Measurements from ENCODE around the gene GPR132. TPM values are rescaled to one million over a fixed set of nuclear protein-coding genes. Genes with fewer than 3 reads are reported as not detected.

The GPR132 gene
- total RNA-seq, 6 donors from 2014 or later: 3.0 to 14.7 (median 7.0) TPM

DNA sequence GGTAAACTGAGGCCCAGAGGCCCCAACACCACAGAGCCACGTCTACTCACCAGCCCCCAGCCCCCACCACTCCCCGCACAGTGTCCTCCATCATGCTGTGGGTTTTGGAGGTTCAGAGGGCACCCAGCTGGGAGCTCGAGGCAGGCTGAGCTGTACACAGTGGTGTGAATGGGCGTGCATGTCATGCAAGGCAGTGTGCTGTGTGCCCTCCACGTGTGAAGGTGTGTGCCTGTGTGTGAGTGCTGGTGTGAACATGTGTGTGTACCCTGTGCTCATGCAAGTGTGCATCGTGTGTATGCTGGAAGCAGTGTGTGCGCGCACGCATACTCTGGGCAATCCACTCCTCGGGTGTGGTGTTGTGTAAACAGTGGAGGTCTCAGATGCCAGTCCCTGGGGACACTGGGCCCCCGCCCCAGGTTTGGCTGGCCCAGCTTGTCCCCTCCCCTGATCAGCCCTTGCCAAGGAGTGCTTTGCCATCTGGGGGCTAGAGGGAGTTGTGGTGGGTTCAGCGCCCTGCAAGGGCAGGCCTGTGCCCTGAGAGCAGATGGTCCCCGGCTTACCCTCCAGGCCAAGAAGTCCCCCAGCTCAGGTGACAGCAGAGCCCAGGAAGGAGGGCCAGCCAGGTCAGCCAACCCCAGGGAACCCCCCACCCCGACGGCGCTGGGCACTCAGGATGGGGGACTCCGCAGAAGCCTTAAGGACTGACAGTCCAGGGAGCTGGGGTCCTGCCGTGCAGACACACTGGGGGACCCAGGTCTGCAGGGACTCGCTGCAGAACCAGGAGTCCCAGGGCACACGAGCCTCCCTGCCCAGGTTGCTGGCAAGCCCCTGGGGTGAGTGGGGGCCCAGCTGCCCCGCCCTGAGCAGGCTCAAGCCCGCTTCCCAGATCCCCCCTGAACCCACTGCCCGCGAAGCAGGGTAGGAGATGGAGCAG, 23.8 kb upstream of the GPR132 start:
- Histone ChIP-seq H3K4me1 (peaks cover 55 to 76% (median 61%) of the 10 kb centered on the region in 4 donors), H3K27ac (peak overlapping the region in 3 of 4 donors; percentile 2 to 62 (median 3)), H3K9me3 (no peaks in the 10 kb centered on the region), H3K4me3 (no peak overlapping the region), H3K36me3 (no peaks in the 10 kb centered on the region), H3K27me3 (peaks cover 0 to 22% (median 4%) of the 10 kb centered on the region in 4 donors)
- 81 to 84% methylated on average over 10 to 17 of the region's 24 CpGs for WGBS, 2 donors
- ATAC-seq (ENCODE audit: low FRiP score in 2 of 2) (no peak), DNase-seq (peak in 1 of 2 donors; percentile 24)
- TF ChIP-seq, protein P1, sequence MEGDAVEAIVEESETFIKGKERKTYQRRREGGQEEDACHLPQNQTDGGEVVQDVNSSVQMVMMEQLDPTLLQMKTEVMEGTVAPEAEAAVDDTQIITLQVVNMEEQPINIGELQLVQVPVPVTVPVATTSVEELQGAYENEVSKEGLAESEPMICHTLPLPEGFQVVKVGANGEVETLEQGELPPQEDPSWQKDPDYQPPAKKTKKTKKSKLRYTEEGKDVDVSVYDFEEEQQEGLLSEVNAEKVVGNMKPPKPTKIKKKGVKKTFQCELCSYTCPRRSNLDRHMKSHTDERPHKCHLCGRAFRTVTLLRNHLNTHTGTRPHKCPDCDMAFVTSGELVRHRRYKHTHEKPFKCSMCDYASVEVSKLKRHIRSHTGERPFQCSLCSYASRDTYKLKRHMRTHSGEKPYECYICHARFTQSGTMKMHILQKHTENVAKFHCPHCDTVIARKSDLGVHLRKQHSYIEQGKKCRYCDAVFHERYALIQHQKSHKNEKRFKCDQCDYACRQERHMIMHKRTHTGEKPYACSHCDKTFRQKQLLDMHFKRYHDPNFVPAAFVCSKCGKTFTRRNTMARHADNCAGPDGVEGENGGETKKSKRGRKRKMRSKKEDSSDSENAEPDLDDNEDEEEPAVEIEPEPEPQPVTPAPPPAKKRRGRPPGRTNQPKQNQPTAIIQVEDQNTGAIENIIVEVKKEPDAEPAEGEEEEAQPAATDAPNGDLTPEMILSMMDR (IDR thresholded peaks at IDR 0.05): no peak
- TF ChIP-seq EP300 (IDR thresholded peaks at IDR 0.05) (no peak), POLR2AphosphoS5 (IDR thresholded peaks at IDR 0.05) (no peak), POLR2A (IDR thresholded peaks at IDR 0.05) (no peak)

DNA sequence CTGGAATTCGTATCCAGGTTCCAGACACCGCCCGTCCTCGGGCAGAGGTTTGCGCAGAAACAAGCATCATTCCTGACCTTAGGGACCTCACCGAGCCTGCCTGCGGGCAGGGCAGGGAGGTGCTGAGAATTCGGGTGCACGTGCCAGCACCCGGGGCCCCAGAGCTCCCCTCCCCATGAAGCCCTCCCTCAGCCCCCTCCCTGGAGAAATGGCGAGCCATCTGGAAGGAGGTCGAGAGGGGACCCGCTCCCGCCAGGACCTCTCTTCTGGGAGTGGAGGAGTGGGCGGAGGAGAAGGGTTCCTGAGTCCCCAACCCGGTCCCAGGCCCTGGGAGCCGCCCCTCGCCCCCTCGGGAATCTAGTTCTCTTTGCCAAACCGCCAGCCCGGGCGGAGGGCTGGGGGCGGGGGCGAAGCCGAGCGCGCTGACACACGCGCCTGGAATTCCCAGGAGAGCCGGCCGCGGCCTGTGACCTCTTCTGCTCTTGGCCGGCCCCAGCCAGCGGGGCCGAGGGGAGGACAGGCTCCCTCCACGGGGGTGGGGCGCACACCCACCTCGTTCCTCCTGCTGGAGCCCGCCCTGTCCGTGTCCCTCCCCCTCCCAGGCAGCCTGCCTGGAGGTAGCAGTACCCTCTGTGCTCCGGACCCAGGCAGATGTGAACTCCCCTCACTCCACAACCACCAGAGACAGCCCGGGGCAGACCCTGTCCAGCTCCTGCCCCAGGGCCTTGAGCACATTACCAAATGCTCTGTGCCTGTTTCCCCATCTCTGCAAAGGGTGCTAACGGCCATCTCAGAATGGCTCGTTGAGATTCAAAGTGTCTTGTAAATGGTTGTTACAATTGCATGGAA, 23.0 kb upstream of the GPR132 start:
- ATAC-seq (ENCODE audit: low FRiP score in 2 of 2) (peak; percentile 9 to 18), DNase-seq (peak; percentile 54 to 91)
- Histone ChIP-seq H3K4me1 (peaks cover 51 to 67% (median 55%) of the 10 kb centered on the region in 4 donors), H3K27ac (peak overlapping the region; percentile 2 to 62 (median 28)), H3K4me3 (peak overlapping the region in 3 of 4 donors; percentile 37 to 50 (median 47)), H3K27me3 (peaks cover 0 to 17% (median 4%) of the 10 kb centered on the region in 4 donors), H3K9me3 (no peaks in the 10 kb centered on the region), H3K36me3 (no peaks in the 10 kb centered on the region)
- 13 to 60% methylated on average over 1 to 38 of the region's 44 CpGs for WGBS, 2 donors
- TF ChIP-seq POLR2AphosphoS5 (IDR thresholded peaks at IDR 0.05) (no peak), POLR2A (IDR thresholded peaks at IDR 0.05) (no peak), EP300 (IDR thresholded peaks at IDR 0.05) (no peak)
- TF ChIP-seq, protein P1 (IDR thresholded peaks at IDR 0.05): no peak

DNA sequence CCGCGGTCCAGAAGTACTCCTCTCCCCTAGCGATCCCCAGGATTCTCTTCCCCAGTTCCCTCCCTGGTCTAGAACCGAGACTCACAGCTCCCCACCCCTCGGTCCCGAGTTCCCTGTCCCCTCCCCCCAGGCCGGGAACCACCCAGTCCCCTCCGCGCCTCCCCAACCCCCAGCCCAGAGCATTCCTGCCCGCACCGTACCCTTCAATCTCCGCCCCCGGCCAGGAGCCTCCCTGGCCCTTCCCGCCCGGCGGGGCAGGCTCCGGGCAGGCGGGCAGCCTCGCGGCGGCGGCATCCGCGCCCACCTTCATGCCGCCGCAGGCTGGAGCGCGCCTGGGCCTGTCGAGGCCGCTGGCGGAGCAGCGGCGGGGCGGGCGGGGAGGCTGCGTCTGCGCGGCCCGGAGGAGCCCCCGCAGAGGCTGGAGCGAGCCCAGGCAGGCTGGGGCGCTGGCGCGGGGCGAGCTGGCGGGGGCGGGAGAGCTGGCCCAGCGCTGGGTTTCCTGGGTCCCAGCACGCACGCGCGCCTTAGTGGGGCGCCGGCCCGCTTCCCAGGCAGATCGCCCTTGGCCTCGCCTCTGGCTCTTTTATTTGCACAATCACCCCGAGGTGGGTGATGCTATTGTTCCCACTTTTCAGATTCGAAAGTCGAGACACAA, 22.2 kb upstream of the GPR132 start:
- Histone ChIP-seq H3K9me3 (no peaks in the 10 kb centered on the region), H3K4me3 (peak overlapping the region; percentile 25 to 50 (median 42)), H3K27ac (peak overlapping the region; percentile 2 to 62 (median 28)), H3K36me3 (no peaks in the 10 kb centered on the region), H3K27me3 (peaks cover 0 to 14% (median 4%) of the 10 kb centered on the region in 4 donors), H3K4me1 (peaks cover 44 to 60% (median 49%) of the 10 kb centered on the region in 4 donors)
- WGBS, 2 donors: 4% methylated on average over 35 of the region's 60 CpGs; no CpG with 5 or more reads in 1 of the 2 donors
- TF ChIP-seq, protein P1 (IDR thresholded peaks at IDR 0.05): no peak
- TF ChIP-seq EP300 (IDR thresholded peaks at IDR 0.05): no peak
- no peak for TF ChIP-seq POLR2A (IDR thresholded peaks at IDR 0.05)
- no peak for TF ChIP-seq POLR2AphosphoS5 (IDR thresholded peaks at IDR 0.05)
- peak; percentile 34 to 91 for DNase-seq
- ATAC-seq (ENCODE audit: low FRiP score in 2 of 2): peak in 1 of 2 donors; percentile 64

DNA sequence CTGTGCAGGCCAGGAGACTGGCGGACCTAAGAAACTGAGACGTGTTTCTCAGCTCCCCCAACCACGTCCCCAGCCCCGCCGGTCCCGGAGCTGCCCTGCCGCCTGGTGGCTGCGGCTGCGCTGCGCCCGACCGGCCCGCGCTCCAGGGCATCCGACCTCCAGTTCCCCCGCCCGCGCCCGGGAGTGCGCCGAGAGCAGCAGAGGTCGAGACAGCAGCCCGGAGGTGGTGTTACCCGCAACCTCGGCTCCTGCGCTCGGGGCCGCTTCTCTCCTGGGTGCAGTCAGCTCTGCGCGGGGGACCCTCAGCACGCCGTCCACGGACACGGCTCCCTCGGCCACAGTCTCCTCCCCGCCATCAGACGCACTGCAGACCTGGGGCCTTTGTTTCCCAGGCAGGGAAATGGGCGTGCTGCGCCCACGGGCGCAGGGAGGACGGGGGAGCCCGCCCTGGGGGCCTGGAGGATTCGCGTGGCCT, 21.6 kb upstream of the GPR132 start:
- no peaks in the 10 kb centered on the region for H3K36me3 ChIP-seq
- ATAC-seq (ENCODE audit: low FRiP score in 2 of 2) (peak; percentile 44 to 89), DNase-seq (peak; percentile 92 to 97)
- H3K27ac ChIP-seq: peak overlapping the region in 2 of 4 donors; percentile 29 to 62
- peaks cover 38 to 54% (median 44%) of the 10 kb centered on the region in 4 donors for H3K4me1 ChIP-seq
- peaks cover 0 to 14% (median 4%) of the 10 kb centered on the region in 4 donors for H3K27me3 ChIP-seq
- 0 to 9% methylated on average over 7 to 9 of the region's 45 CpGs for WGBS, 2 donors
- TF ChIP-seq POLR2AphosphoS5 (IDR thresholded peaks at IDR 0.05) (peak in 1 of 2 donors; percentile 30), EP300 (IDR thresholded peaks at IDR 0.05) (no peak), POLR2A (IDR thresholded peaks at IDR 0.05) (no peak)
- TF ChIP-seq, protein P1 (IDR thresholded peaks at IDR 0.05): peak; percentile 81 to 97 (median 96)
- peak overlapping the region; percentile 25 to 50 (median 42) for H3K4me3 ChIP-seq
- no peaks in the 10 kb centered on the region for H3K9me3 ChIP-seq
